ENCODE data around the gene PAK6.

PAK6 gene

DNA sequence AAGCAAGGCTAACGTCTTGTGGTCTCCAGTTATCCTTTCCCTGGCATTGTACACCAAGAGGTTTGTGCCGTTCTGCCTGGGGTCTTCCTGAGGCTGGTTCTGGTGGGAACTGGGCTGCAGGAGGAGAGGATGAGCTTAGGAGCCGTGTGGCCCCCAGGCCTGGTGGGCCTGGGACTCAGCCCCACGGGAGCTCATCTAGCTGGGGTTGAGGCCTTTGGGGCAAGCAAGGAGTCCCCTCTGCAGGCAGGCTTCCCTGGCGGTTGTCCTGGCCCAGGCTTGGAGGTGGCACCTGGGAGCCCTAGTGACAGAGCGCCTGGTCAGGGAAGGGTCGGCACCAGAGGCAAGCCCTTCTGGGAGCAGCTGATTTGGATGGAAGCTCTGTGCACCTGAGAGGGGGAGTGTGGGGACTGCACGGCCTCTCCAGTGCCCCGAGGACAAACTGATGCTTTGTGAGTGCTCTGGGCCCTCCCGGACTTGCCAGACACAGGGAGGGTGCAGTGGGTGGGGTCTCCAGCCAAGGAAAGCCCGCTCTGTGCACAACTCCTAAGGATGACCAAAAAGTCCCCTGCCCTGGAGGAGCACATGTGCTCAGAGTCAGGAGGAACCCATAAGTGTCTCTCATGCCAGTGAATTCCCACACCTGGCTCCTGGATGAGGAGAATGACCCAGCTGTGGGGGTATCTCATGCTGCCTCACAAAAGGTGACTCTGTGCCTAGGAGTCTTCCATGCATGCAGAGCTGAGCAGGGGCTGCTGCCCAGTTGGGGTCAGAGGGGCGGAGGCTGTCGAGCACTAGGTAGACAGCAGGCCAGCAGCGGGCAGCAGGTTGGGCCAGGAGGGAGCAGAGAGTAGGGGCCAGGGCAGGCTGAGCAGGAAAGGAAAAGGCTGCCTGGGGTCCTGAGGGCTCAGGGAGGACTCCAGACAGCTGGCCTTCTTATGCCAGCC lies 2.7 kb downstream of the PAK6 start:
- DNase-seq (ENCODE audit: low read depth), result no peak

DNA sequence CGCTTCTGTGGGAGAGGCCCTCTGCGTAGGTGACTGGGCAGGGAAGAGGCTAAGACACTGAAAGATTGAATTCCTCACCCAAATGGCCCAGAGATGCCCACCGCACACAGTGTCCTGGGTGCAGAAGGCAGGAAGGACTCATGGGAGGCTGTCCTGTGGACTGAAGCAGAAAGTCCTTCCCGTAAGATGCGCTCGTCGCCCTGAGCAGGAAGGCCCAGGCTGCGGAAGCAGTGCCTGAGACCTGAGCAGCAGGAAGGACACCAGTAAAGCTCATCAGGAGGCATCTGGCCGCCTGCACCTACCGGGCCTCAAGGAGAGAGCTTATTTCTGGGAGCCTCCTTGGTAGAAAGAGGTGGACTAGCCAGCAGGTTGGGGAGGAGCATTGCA lies 3.3 kb downstream of the PAK6 start:
- DNase-seq (ENCODE audit: low read depth), result no peak

DNA sequence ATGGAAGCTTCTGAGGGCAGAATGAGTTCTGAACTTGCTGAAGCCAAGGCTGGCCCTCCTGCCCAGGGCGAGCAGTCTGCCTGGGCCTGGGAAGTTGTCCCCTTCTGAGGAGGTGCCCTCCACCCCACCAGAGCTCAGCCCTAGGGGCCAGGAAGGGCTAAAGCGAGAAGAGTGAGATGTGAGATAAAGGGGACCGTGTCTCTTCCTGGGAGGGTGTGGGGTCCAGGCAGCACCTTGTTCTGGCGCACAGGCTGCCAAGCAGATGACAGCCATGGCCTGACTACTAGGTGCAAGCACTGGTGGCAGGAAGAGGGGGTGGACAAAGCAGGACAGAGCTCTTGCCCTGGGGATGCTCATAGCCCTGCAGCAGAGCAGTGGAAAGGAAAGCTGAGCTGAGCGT lies 3.7 kb downstream of the PAK6 start:
- no peak for DNase-seq (ENCODE audit: low read depth)

DNA sequence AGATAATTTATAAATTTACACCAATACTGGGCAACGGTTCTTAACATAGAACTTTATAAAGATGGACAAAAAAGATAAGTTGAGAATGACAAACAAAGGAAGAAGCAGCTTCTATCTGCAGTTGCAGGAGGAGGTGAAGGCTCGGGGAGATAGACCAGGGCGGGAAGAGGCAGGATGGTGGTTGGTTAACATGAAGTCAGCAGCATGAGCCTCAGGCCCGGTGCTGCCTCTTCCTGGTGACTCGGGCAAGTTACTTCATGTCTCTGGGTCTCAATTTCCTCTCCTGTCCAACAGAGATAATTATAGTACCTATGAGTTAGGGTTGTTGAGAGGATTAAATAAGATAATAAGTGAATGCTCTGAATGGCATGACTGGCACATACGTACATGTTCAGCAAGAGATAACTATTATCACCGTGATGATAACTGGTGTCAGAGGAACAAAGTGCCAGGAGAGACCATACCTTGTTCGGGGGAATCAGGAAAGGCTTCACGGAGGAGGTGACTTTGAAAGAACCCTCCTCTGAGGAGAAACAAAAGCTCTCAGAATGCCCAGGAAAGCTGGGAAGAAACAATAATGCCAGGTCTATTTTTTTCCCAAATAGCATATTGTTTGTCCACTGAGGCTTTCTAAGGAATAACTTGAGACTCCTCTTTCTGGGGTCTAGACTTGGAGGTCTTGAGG lies 4.4 kb downstream of the PAK6 start:
- no peak for DNase-seq (ENCODE audit: low read depth)

DNA sequence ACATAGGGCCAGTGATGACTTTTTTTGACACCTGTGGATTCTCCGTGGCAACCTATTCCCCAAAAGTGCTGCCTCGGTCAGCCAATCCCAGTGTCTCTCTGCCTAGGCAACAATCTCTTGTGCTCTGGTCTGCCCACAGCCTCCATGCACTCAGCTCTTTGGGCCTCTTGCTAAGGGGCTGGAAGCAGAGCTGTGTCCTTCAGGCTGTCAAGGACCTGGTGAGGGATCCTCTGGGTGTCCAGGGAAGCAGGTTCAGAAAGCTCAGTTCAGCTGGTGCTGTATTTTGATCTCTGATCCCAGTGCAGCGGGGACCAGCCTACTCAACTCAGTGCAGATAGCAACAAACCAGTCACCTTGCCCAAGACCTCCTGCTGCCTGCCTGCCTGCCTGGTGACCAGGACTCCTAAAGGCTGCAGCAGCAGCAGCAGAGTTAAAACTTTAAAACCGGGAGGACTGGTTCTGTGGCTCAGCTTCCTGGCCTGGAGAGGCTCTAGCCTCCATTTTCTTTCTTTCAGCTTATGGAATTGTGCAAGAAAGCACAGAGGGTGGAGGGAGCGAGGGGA lies 6.2 kb downstream of the PAK6 start:
- no peak for DNase-seq (ENCODE audit: low read depth)

DNA sequence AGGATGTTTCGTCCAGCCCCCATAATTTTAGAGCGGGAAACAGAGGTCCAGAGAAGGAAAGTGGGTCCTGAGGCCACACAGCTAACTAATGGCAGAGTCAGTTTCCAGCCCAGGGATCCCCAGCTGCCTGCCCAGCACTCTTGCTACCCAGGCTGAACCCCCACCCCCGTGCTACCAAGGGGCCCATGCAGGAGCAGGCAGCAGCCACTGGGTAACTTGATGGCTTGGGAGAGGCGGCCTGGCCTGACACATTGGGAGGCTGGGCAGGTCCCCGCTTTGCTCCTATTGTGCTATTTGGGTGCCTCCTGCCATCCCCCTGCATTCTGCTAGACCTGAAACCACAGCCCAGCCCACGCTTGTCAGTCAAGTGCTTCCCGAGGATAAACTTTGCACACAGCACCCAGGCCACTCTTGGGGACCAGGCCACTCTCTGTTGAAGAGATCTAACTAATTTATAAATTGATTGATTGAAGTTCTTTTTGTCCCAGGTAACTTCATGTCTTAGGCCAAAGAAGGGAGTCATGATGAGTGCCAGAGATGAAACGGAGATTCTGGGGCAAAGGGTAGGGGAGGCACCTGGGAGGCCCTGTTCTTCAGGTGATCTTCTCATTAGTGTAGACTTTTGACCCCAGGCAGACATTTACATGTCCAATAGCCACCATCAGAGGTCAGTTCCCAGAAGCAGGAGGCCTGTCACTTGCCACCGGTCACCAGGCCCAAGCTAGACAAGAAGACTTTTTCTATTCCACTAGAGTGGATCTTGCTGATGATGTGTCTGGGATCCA lies 7.0 kb downstream of the PAK6 start:
- DNase-seq (ENCODE audit: low read depth), result no peak

DNA sequence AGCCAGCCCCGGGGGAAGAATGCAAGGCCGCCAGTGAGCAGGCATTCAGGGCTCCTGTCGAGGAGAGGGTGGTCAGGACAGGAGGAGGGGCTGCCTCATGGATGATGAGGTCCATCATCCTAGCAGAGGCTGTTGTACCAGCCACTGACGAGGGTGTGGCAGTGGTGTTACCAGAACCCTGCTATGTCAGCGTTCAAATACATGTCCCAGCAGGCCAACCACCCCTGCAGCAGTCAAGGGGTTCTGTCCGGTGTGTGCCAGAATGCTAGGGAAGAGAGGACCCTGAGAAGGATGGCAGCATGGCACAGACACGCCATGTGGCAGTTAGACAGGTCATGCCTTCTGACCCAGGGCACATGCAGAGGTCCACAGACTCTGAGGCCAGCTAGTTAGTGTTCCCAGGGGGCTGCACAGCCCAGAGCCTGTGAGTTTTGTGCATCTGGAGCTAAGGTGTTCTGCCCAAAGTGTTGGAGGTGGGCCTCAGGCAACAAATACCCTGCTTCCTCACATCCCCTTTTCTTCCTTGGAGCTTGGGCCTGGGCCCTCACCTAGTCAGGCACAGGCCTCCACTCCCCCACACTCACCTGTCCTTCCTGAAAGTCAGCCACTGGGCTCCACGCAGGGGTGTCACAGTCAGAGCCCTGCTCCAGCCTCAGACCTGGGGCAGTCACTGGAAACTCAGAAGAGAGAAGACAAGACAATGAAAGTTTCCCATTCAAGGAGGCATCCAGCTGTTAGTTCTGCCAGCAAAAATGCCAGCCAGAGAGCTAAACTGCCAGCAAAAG lies 7.8 kb downstream of the PAK6 start:
- no peak for DNase-seq (ENCODE audit: low read depth)

DNA sequence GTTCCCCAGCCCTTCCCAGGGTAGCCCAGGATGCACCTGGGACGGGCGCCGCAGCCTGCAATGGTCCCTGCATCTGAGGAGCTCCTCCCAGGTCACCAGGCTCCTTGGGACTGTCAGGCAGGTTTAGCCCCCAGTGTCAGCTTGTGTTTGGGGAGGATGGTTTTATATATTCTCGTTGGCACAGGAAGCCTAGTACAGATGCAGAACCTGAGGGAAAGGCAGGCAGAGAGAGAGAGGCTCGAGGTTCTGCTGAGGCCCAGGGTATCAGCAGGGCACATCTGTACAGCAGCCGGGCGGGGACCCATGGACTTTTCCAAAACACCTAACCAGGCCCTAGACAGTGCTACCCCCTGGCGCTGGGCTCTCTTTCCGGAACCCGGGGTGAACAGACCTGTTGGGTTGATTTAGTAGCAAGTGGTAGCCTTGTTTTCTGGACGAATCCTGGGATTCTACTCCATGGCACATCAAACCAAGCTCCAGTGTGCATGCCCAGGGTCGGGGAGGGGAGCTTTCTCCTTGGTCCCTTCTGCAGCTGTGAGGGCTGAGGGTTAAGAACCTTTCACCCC lies 8.6 kb downstream of the PAK6 start:
- DNase-seq (ENCODE audit: low read depth), result no peak

DNA sequence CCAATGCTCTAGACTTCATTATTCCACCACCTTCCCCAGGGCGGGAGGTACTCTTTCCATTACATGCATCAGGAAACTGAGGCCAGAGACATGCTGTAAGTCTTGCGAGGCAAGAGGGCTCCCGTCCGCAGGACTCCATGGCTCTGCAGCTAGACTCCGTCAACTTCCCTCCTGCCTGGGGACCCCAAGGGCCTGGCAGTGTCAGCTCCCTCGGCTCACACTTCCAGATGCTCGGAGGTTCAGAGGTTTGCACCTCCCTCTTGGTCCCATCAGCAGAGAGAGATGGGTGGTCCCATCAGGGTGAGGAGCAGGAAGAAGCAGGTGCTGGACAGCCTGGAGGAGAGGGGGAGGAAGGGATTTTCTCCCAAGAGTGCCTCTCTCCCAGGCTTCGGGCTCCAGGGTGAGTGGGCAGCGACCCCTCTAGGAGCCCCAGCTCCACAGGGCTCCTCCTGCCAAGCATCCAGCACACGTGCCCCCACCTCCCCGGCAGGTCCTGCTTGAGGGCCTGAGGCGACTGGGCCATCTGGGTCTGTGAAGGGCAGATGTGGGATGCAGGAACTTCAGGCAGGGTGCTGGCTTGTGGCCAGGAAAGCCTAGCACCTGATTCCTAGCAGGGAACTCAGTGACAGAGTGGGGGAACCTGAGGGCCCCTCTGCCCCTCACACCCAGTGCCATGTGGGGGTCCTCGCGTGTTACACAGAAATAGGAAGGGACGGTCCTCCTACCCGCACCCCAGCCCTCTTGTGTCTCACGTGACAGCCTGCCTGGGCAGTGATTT lies 9.3 kb downstream of the PAK6 start:
- no peak for DNase-seq (ENCODE audit: low read depth)

DNA sequence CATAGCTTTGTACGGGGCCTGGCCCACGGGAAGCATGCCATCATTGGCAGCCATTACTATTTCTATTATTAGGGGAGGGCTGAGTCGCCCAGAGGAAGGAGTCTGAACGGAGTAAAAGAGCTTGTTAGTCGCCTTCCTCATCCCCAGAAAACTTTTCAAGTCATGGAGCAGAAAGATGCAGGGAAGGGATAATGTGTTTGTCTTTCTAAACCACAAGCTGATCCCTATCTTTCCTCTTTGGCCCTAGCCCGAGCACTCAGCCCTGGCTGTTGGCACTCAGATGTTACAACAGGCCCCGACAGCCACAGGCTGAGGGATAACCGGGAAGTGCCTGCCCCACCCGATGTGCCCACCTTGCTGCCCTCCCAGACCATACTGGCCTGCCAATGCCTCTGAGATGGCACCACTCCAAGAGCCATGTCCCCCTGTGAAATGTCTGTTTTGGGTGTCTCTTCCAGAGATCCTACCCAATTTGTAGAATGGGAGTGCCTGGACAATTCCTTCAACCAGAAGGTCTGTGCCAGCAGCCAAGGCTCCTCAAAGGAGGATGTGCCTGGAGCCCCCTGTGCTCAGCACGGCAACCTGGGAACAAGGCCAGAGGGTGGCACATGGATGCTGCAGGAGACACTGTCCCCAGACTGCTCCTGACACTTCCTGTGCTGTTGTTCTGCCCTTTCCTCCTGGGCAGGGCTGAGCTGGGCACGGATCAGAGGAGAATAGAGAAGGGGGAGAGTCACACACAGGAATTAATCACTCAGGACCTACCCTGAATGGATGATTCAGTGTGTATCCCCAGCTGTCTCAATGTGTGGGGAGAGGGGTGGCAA lies 10.8 kb downstream of the PAK6 start:
- no peak for DNase-seq (ENCODE audit: low read depth)

DNA sequence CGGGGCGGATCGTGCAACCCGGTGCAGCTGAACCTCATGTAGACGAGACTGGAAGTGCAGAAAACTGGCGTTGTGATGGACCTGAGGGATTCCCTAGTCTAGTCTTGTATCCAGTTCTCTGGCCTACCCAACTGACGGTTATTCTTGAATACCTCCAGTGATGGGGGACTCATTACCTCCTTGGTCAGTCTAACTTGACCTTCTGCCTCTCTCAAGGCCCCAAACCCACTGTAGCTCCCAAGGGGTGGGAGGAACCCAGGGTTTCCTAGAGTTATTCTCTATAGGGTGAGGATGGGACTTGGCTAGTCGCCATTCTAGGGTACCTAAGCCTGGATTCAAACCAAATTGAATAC lies 11.4 kb downstream of the PAK6 start:
- DNase-seq (ENCODE audit: low read depth), result no peak

DNA sequence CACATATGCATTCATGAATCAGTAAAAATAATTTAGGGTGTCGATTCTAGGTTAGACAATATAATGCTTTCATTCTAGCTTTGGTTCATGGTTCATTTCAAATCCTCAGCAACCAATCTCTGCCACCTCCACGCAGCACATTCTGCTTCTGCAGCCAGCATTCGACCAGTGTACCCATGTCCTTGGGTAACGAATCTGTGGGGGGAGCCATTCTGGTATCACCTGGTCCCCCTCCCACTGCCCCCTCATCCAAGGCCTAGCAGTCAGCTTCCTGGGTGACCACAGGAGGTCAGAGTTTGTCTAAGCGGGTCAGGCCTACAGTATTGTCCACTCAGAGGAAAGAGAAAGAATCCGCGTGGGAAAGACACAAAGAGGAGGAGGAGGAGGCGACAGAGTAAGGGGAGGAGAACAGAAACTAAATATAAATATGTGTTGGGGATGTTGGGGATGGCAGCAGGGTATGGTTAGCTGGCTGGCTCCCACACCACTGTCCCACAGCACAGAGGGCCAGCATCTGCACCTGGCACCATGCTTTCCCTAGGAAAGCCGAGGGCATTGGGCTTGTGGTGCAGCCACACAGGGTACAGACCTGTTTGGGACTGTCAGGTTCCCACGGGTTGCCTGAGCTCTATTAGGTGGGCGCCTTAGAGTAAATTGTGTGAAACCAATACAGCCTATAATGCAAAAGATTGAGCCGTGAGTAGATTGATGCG lies 12.1 kb downstream of the PAK6 start:
- no peak for DNase-seq (ENCODE audit: low read depth)

DNA sequence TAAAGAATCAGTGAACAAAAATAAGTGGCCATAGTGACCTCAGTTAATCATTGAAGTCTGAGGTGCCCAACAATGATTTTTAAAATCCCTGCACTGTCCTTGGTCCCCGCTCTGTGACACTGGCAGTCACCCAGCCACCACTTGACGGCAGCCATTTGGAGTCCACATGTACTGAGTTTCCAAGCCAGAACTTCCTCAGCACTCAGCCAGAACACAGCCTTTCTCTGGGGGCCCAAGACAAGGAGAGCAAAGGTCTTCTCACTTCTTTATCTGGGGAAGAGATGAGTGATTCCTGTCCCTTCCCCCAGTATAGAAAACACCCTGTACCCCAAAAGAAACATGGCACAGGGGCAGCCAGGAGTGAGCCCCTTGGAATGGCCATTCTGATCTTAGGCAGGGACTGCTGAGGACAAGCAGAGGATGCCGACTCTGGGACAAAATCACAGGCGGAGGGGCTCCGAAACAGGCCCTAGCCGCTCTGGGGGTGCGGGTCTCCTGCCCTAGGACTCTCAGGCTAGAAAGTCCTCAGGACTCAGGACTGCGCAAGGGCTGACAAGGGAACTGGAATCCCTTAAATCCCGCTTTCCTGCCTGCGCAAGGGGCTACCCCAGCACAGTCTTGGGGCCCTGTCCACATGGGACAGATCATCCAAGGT lies 12.8 kb downstream of the PAK6 start:
- no peak for DNase-seq (ENCODE audit: low read depth)

DNA sequence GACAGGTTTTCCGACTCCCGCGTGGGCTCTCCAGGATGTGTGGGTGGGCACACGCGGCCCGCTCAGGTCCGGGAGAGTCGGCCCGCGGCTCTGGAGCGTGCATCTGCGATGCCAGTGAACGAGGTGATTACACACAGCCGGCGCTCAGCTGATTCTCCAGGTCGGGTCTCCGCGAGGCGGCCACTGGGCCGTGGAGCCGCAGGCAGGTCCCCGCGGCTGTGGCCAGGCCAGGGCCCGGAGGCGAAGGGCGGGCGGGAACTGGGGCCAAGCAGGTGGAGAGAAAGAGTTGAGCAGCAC lies 13.2 kb downstream of the PAK6 start:
- no peak for DNase-seq (ENCODE audit: low read depth)

DNA sequence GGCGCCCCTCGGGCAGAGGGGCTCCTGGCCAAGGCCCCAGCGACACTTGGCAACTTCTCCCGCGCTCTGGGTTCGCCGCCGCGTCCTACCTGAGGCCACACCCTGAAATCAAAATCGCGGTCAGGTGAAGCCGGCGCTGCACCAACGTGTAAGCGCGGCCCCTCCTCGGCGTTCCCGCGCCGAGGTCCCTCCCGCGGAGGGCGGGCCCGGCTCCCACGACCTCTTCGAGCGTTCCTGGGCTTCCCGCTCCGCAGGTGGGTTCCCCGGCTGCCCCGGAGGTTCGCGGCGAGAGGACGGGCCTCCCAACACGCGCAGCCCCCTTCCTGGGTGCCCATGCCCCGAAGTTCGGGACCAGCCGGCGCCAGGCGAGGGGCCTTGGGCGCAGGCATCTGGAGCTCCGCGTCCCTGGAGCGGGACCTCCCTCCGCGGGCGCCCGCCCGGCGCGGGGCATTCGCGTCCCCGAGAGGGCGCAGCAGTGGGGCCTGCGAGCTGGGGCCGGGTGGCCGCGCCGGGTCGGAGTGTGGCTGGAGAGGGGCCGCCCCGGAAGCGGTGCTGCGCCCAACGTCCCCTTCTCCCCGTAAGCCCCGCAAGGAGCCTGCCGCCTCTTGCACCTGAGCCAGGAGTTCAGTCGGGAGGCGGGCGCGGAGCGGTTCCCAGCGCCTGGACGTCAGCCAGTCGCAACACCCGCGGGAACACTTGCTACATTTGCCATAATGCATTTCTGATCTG lies 13.7 kb downstream of the PAK6 start:
- DNase-seq (ENCODE audit: low read depth), result no peak

DNA sequence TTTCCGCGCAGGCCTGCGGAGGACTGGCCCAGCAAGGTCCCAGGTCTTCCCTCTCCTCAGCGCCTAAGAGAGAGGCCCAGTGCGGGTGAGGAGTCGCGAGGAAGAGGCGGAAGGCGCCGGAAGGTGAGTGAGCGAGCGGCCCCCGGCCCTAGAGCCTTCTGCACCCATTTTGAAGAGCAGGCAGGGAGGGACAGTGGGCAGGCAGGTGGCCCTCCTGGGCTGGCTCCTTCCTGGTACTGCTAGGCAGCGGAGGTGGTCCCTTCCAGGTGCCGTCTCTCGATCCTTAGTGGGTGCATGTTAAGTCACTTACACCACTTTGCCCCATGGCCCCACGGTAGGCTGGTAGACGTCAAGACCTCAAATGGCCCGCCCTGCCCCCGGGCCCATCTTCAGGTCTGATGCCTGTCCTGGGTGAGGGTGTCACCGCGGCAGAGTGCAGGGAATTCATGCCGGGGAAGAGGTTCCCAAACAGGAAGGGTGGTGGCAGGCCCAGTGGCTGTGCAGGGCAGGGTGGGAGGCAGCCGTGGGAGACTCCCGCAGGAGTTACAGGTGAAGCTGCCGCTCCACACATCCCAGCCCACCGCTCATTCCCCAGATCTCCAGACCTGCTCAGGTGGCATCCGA lies 14.4 kb downstream of the PAK6 start:
- no peak for DNase-seq (ENCODE audit: low read depth)

DNA sequence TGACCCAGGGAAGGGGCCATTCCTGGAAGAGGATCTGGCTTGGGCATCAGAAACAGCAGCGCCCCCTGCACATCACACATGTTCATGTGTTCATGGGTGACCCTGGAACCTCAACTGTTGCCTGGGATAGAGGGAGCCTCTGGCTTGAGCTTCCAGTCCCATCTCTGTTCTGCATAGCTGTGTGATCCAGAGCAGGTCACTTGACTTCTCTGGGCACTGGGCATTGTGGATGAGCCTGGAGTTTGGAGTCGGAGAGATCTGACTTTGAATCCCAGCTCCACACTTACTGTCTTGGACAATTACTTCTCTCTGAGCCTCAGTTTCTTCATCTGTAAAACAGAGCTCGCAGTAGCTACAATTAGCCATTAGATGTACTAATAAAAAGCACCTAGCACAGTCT lies 15.6 kb downstream of the PAK6 start:
- DNase-seq (ENCODE audit: low read depth), result no peak

DNA sequence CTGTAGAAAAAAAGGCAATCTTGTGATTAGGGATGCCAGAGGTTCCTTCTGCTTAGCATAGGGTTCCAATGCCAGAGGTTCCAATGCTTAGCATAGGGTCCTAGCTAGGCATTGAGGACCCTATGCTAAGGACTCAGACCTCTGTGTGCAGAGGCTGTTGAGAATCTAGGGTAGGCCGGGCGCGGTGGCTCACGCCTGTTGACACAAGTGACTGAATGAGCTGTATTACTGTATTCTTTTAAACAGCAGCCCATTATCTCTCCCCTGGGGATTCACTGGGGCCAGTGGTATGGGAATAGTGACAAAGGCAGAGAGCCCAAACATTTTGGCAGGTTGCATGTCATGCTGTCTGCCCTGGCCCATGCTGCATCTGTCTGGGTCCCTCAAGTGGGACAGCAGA lies 16.2 kb downstream of the PAK6 start:
- no peak for DNase-seq (ENCODE audit: low read depth)

Measured in GM04504 (cell line).